Hepatocyte (in vitro differentiated cells): ENCODE data around the gene VAV2. TPM values are rescaled to one million over a fixed set of nuclear protein-coding genes. Genes with fewer than 3 reads are reported as not detected.

ENCODE experiments used
- DNase-seq: peaks from one replicate; pipeline ENCODE4 v3.0.0-alpha.2; 2016; ENCODE audit warnings: low spot score
- H2AFZ ChIP-seq: fragments of 200-600 bp; sonication (generic); 2 replicates; pipeline ENCODE4 v1.6.0; 2016; ENCODE audit warnings: antibody characterized with exemption, mild to moderate bottlenecking
- H3K27ac ChIP-seq: fragments of 200-600 bp; sonication (generic); 2 replicates; pipeline ENCODE4 v1.5.1; 2016; ENCODE audit warnings: mild to moderate bottlenecking
- H3K27me3 ChIP-seq: fragments of 200-600 bp; sonication (generic); 2 replicates; pipeline ENCODE4 v1.6.1; 2016
- H3K36me3 ChIP-seq: fragments of 200-600 bp; sonication (generic); replicated peaks from 2 replicates; pipeline ENCODE4 v1.5.1; 2016; ENCODE audit warnings: low read depth; ENCODE audit not compliant: insufficient read depth
- H3K4me1 ChIP-seq: fragments of 200-600 bp; sonication (generic); 2 replicates; pipeline ENCODE4 v1.5.1; 2016; ENCODE audit warnings: mild to moderate bottlenecking, moderate library complexity; ENCODE audit not compliant: insufficient read depth
- H3K4me2 ChIP-seq: fragments of 200-600 bp; sonication (generic); 2 replicates; pipeline ENCODE4 v1.6.0; 2016
- H3K4me3 ChIP-seq: fragments of 200-600 bp; sonication (generic); 2 replicates; pipeline ENCODE4 v1.5.1; 2016; ENCODE audit warnings: mild to moderate bottlenecking
- H3K79me2 ChIP-seq: fragments of 200-600 bp; sonication (generic); 2 replicates; pipeline ENCODE4 v1.6.0; 2017; ENCODE audit warnings: mild to moderate bottlenecking
- H3K9me2 ChIP-seq: fragments of 200-600 bp; sonication (generic); replicated peaks from 2 replicates; pipeline ENCODE4 v1.6.0; 2017; ENCODE audit warnings: mild to moderate bottlenecking; ENCODE audit not compliant: insufficient read depth
- H3K9me3 ChIP-seq: fragments of 200-600 bp; sonication (generic); 2 replicates; pipeline ENCODE4 v1.5.1; 2016; ENCODE audit warnings: low read depth, mild to moderate bottlenecking
- H4K20me1 ChIP-seq: fragments of 200-600 bp; sonication (generic); 2 replicates; pipeline ENCODE4 v1.6.0; 2016; ENCODE audit warnings: mild to moderate bottlenecking; ENCODE audit not compliant: insufficient read depth, poor library complexity, severe bottlenecking
- EZH2 ChIP-seq: fragments of 200-600 bp; sonication (generic); IDR thresholded peaks from 2 replicates; pipeline ENCODE4 v1.6.1; 2016; ENCODE audit warnings: antibody characterized with exemption, mild to moderate bottlenecking, borderline replicate concordance
- EZH2phosphoT487 ChIP-seq: fragments of 200-600 bp; sonication (generic); IDR thresholded peaks from one replicate; pipeline ENCODE4 v1.6.1; 2018; ENCODE audit warnings: antibody characterized with exemption, mild to moderate bottlenecking, low read depth, moderate library complexity; ENCODE audit not compliant: unreplicated experiment, severe bottlenecking
- WGBS: methylation state at CpG from one replicate; pipeline ENCODE4 v1.1.6; 2016; ENCODE audit warnings: low lambda C conversion rate; ENCODE audit errors: missing lambda C conversion rate; 5-methylcytosine and 5-hydroxymethylcytosine counted together
- polyA plus RNA-seq: library from polyadenylated mRNA; unstranded; fragments of >200 nt; fragmentation: Nextera tagmentation; extraction: Ambion mirVana; gene quantifications from 2 replicates; pipeline ENCODE4 v1.2.1, GENCODE V29; 2016
- total RNA-seq: library from RNA; depleted of rRNA; stranded (reverse); fragments of >200 nt; gene quantifications from 2 replicates; pipeline ENCODE4 v1.2.3, GENCODE V29; 2014
- TF ChIP-seq, protein P1 (sequence below): fragments of 200-600 bp; sonication (generic); IDR thresholded peaks from 2 replicates; pipeline ENCODE4 v1.5.1; 2016; ENCODE audit warnings: antibody characterized with exemption, mild to moderate bottlenecking; ENCODE audit not compliant: poor library complexity

VAV2 gene
- total and polyA plus RNA-seq, 2 experiments from 2014 or later = 24.9 to 27.7 TPM

DNA sequence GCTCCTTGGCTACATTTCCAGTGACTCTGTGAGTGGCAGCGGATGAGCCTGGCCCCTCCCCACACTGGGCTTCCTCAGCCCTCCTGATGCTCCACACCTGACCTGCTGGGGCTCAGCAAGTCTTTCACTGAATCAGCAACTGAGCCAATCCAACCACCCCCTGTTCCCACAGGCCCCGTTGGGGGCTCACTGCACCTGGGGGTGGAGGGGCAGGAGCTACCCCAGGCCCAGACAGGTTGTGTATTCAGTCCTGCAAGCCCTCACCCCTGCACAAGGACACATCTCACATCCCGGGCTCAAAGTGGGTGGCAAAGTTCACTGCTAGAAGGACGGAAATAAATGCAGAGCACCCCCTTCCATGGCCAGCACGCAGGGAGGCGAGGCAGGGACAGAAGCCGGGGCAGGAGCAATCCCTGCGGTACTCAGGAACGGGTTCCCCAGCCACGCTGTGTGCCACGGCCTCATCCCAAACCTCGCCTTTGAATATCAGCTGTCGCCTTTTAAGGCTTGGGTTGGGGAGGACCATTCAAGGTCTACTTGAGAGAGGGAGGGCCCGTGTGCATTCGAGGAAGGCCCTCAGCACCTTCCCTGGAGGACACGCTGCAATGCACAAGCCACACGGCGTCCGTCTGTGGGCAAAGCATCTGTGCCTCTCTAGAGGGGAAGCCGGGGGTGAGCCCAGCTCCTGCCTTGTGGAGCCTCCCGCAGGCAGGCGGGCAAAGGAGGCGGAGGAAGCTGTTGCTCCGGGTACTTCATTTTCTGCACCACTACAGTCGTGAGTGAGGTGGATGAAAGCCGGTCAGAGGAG, 179.0 kb downstream of the VAV2 start:
- TF ChIP-seq EZH2phosphoT487 = no peak
- TF ChIP-seq EZH2 = no peak
- TF ChIP-seq, protein P1, sequence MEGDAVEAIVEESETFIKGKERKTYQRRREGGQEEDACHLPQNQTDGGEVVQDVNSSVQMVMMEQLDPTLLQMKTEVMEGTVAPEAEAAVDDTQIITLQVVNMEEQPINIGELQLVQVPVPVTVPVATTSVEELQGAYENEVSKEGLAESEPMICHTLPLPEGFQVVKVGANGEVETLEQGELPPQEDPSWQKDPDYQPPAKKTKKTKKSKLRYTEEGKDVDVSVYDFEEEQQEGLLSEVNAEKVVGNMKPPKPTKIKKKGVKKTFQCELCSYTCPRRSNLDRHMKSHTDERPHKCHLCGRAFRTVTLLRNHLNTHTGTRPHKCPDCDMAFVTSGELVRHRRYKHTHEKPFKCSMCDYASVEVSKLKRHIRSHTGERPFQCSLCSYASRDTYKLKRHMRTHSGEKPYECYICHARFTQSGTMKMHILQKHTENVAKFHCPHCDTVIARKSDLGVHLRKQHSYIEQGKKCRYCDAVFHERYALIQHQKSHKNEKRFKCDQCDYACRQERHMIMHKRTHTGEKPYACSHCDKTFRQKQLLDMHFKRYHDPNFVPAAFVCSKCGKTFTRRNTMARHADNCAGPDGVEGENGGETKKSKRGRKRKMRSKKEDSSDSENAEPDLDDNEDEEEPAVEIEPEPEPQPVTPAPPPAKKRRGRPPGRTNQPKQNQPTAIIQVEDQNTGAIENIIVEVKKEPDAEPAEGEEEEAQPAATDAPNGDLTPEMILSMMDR = no peak
- Histone ChIP-seq H3K27ac (no peak overlapping the region), H3K4me2 (no peak overlapping the region), H3K27me3 (no peaks in the 10 kb centered on the region), H3K9me2 (no peaks in the 10 kb centered on the region), H3K36me3 (no peaks in the 10 kb centered on the region), H3K4me3 (no peak overlapping the region), H2AFZ (no peak overlapping the region), H3K9me3 (no peaks in the 10 kb centered on the region), H3K79me2 (peaks cover 2% of the 10 kb centered on the region), H3K4me1 (no peaks in the 10 kb centered on the region), H4K20me1 (no peaks in the 10 kb centered on the region)
- WGBS = 95% methylated on average over 26 of the region's 26 CpGs
- DNase-seq = no peak

DNA sequence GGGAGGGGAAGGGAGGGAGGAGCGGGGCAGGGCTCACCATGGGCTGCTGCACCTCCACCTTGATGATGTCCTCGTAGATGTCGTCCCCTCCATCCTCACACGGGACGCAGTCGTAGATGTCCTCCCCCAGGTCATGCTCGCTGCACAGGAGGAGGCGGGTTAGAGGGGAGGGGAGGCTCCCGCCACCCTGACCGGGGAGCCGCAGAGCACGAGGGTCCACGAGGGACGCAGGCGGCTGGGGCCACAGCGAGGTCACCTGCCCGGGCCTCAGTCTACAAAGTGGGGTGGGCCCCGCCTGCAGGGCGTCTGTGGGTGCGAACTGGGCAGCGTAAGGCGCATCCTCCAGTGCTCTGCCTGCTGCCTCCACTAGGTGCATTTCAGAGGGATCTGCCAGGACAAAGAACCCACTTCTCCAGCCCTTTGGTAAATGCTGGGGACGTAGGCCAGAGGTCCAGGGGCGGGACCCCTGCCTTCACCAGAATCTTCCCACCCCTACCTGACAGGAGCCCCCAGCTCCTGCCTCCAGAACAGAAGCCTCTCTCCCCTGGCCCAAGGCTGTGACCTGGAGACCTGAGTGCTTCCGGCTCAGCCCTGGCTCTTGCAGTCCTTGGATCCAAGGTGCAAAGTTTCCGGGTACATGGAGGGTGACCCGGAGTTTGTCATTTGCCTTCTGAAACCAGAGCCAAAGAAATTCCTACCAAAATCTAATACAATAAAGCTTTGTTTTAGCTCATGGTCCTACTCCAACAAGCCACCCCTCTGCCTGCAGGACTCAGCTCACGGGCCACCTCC, 179.9 kb downstream of the VAV2 start:
- Histone ChIP-seq H2AFZ (no peak overlapping the region), H3K9me2 (no peaks in the 10 kb centered on the region), H3K4me3 (no peak overlapping the region), H3K27ac (no peak overlapping the region), H3K27me3 (no peaks in the 10 kb centered on the region), H3K4me2 (no peak overlapping the region), H3K79me2 (peaks cover 2% of the 10 kb centered on the region), H4K20me1 (no peaks in the 10 kb centered on the region), H3K4me1 (no peaks in the 10 kb centered on the region), H3K36me3 (no peaks in the 10 kb centered on the region), H3K9me3 (no peaks in the 10 kb centered on the region)
- DNase-seq = no peak
- TF ChIP-seq EZH2 (no peak), EZH2phosphoT487 (no peak)
- TF ChIP-seq, protein P1 = no peak
- 96% methylated on average over 23 of the region's 28 CpGs for whole genome bisulfite sequencing

- H3K9me3 ChIP-seq = no peaks in the 10 kb centered on the region
- H3K4me1 ChIP-seq = no peaks in the 10 kb centered on the region
- no peaks in the 10 kb centered on the region for H3K9me2 ChIP-seq
- WGBS = 90% methylated on average over 13 of the region's 13 CpGs
- H4K20me1 ChIP-seq = no peaks in the 10 kb centered on the region
- no peak overlapping the region for H2AFZ ChIP-seq
- no peaks in the 10 kb centered on the region for H3K36me3 ChIP-seq
- no peak for DNase-seq
- no peak overlapping the region for H3K27ac ChIP-seq
- no peak overlapping the region for H3K4me2 ChIP-seq
- TF ChIP-seq EZH2phosphoT487 = no peak
- TF ChIP-seq, protein P1 = no peak
- no peak for TF ChIP-seq EZH2
- no peaks in the 10 kb centered on the region for H3K27me3 ChIP-seq
- H3K4me3 ChIP-seq = no peak overlapping the region
- peaks cover 2% of the 10 kb centered on the region for H3K79me2 ChIP-seq
Measured at GRCh38 chr9:133811471-133811870, 180.7 kb downstream of the VAV2 start.
